HG03575 (cell line): ENCODE results near the gene KRTAP10-1.

ENCODE experiments used
- ATAC-seq: cut with Tn5 transposase; IDR thresholded peaks from one replicate; pipeline ENCODE4 v1.9.1; 2021; ENCODE audit not compliant: unreplicated experiment, insufficient number of reproducible peaks, low FRiP score; ENCODE audit errors: extremely low read depth

The KRTAP10-1 gene

DNA sequence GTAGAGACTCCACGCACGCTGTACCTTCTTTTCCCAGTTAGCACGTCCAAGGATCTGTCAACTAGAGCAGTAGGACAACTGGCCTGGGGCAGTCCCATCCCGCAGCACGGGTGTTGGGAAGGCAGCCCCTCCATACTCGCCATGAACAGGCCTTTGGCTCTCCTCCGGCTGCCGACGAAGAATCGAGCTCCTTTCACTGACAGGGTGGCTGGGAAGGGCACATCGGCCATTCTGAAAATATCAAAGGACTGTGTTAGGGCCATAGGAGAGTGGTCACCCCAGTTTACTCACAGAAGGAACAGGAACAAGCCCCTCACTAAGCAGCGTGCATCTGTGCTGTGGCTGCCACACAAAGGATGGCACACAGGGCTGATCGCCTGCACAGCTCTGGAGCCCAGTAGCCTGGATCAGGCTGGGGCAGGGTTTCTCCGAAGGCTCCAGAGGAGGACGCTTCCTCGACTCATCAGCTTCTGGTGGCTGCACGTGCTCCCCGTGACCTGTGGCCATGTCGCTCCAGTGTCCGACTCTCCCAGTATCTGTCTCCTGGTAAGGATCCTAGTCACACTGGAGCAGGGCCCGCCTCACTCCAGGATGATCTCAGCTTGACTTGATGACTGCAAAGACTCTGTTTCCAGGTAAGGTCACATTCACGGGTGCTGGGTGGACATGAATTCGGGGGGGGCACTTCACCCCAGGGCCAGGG lies 8.9 kb downstream of the KRTAP10-1 start:
- no peak for ATAC-seq

DNA sequence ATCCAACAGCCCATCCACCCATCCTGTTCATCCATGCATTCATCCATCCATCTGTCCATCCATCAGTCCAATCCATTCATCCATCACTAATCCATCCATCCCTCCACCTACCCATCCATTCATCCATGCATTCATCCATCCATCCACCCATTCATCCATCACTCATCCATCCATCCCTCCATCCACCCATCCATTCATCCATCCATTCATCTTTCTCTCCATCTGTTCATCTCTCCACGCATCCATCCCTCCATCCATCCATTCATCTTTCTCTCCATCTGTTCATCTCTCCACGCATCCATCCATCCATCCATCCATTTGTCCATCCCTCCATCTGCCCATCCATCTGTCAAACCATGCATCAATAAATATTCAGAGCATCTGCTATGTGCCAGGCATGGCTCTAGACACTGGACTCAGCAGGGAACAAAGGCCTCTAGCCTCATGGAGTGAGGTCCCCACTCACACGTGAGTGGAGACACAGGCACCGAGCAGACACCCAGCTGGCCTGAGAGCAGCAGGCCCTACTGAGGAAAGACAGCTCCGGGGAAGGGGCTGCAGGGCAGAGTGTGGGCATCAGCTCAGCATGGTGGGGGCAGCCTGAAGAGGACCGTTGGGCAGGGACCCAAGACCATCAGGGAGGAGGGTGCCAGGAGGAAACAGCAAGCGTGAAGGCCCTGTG lies 9.6 kb downstream of the KRTAP10-1 start:
- ATAC-seq: no peak

DNA sequence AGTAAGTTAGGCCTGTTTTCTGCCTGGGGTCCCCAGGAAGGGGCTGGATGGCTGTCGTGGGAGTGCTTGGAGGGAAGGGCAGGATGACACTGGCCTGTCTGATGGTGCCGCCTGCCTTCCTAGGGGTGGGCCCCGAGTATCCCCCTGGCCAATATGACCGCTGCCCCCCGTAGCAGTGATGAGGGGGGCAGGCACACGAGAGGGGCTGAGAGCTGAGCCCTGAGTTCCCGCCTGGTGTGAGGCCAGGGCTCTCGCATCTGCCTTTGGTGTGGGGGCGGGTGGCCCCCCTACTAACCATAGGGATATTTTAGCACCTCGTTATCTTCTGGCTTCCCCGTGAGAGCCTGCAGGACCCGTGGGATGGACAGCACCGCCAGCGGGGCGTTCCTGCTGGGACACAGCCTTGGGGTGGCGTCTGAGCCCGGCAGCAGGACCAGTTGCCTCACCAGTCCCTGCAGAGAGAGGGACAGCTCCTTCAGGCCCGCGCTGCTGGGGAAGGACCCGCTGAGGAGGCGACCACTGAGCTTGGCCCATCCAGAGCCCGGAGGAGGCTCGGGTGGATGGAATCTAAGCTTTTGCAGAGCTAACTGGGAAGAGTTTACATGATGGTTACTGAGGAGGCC lies 10.4 kb downstream of the KRTAP10-1 start:
- ATAC-seq: no peak

GRCh38 chr21:44529011-44529421 lies 11.0 kb downstream of the KRTAP10-1 start:
- ATAC-seq: no peak

GRCh38 chr21:44528634-44528995 lies 11.4 kb downstream of the KRTAP10-1 start:
- ATAC-seq: no peak

GRCh38 chr21:44527983-44528633 lies 11.9 kb downstream of the KRTAP10-1 start:
- no peak for ATAC-seq

- ATAC-seq: no peak
These were observed 12.6 kb downstream of the KRTAP10-1 start for GRCh38 chr21:44527156-44527982.

GRCh38 chr21:44526096-44526997 lies 13.6 kb downstream of the KRTAP10-1 start:
- ATAC-seq: no peak

DNA sequence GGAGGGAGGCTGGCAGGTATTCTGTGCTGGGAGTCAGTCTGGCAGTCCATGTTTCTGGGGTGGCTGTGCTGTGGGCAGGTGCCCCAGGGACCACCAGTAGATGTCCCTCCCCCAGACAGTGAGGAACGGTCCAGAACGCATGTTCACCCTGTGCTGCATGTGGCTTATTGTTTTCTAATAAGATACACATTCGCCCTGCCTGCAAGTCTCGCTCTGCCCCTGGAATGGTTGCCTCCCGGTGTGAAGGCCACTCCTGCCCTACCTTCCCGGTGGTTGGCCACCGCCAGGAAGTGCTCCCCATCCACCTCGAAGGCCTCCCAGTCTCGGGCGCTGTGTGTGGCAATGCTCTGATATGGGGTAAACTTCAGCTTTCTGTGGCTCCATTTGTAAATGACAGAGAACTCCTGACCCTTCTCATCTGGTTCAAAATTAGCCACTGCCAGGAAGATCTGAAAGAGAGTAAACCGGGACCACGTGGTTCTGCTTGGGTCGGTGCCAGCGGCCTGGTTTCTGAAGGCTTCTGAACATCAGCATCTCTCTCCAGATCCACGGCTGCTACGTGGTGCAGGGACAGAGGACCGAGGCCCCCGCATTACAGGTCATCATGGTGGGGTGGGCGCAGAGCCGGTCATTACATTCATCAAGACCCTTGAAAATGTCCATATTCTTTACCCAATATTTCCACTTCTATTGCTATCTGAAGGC lies 14.5 kb downstream of the KRTAP10-1 start:
- no peak for ATAC-seq

DNA sequence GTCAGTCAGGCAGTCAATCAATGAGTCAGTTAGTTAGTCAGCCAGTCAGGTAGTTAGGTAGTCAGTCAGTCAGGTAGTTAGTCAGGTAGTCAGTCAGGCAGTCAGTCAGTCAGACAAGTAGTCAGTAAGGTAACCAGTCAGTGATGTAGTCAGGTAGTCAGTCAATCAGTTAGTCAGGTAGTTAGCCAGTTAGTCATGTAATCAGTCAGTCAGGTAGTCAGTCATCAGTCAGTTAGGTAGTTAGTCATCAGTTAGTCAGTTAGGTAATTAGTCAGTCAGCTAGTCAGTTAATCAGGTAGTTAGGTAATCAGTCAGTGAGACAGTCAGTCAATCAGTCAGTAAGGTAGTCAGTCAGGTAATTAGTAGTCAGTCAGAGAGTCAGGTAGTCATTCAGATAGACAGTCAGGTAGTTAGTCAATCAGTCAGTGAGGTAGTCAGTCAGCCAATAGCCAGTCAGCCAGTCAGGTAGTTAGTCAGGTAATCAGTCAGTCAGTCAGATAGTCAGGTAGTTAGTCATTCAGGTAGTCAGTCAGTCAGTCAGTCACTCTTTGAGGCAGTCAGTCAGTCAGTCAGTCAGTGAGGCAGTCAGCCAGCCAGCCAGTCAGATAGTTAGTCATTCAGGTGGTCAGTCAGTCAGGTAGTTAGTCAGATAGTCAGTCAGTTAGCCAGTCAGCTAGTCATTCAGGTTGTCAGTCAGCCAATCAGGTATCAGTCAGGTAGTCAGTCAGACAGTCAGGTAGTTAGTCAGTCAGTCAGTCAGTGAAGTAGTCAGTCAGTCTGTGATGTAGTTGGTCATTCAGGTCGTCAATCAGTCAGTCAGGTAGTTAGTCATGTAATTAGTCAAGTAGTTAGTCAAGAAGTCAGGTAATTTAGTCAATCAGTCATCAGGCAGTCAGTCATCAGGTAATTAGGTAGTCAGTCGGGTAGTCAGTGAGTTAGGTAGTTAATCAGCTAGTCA lies 15.3 kb downstream of the KRTAP10-1 start:
- no peak for ATAC-seq

DNA sequence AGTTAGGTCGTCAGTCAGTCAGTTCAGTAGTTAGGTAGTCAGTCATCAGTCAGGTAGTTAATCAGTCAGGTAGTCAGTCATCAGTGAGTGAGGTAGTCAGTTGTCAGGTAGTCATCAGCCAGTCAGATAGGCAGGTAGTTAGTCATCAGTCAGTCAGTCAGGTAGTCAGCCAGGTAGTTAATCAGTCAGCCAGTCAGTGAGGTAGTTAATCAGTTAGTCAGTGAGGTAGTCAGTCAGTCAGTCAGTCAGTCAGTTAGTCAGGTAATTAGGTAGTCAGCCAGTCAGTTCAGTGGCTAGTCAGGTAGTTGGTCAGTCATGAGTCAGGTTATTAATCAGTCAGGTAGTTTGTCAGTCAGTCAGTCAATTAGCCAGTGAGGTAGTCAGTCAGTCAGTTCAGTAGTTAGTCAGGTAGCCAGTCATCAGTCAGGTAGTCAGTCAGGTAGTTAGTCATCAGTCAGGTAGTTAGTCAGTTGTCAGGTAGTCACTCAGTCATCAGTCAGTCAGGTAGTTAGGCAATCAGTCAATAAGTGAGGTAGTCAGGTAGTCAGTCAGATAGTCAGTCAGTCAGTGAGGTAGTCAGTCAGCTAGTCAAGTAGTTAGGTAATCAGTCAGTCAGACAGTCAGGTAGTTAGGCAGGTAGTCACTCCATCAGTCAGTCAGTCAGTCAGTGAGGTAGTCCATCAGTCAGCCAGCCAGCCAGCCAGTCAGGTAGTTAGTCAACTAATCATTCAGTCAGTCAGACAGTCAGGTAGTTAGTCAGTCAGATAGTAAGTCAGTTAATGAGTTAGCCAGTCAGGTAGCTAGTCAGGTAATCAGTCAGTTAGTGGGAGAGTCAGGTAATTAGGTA lies 16.2 kb downstream of the KRTAP10-1 start:
- no peak for ATAC-seq

- no peak for ATAC-seq
These were observed 17.2 kb downstream of the KRTAP10-1 start for GRCh38 chr21:44522753-44523204.

DNA sequence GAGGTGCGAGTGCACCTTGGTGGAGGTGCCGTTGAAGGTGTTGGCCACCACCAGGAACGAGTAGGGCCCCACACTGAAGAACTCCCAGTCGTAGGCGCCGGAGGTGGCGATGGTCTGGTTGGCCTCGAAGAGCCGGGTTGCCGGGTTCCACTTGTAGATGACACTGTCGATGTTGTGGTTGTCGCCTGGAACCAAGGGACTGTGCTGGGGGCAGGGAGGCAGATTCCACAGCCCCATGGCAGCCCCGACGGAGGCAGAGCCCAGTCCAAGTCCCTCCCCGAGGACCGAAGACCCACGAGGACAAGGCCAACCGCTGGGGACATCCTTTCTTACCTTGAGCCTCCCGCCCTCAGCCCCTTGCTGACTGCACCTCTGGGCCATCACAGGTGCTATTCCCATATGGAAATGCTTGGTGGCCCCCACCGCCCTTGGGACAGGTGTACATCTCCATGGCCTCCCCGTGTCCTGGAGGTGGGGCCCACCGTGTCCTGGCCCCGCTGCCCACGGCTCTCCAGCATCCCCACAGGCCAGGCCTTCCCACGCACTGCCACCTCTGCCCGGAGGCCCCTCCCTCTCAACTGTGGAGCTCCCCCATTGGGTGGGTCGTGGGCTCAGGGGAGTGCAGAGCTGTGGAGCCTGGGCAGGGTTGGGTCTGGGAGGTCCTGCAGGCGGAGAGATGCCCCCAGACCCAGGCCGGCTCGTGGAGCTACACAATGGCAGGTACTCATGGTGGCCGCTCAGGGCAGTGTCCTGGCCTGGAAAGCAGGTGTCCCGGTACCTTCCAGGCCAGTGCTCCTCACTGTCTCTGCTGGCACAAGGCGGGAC lies 17.9 kb downstream of the KRTAP10-1 start:
- ATAC-seq: no peak

- ATAC-seq: no peak
These were observed 18.6 kb downstream of the KRTAP10-1 start for GRCh38 chr21:44521301-44521927.
